ENCODE results near the gene PIN4. TPM values are rescaled to one million over a fixed set of nuclear protein-coding genes. Genes with fewer than 3 reads are reported as not detected.

Gene PIN4
- total and polyA plus RNA-seq, 2 of the 8 experiments (the other 6 are each of a cell fraction or from before 2014, with no cell fraction given): 4.8 to 9.4 TPM

DNA sequence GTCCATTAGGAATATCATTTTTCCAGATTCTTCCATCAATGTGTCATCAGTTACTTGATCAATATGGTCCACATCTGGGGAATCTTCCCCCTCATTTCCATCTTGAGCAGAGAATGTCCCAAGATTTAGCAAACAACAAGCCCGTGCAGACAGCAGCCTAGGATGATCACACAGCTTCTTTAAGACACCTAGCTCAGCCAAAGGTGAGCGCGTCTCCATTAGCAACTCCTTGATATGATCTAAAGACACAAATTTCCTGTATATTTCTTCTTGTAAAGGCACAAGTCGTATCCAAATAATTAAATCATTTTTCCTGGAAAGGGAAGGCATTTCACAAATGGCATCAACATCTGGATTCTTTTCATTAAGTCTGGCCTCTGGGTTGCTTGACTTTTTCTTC, 25.8 kb downstream of the PIN4 start (continued):
- TF ChIP-seq, protein P1, sequence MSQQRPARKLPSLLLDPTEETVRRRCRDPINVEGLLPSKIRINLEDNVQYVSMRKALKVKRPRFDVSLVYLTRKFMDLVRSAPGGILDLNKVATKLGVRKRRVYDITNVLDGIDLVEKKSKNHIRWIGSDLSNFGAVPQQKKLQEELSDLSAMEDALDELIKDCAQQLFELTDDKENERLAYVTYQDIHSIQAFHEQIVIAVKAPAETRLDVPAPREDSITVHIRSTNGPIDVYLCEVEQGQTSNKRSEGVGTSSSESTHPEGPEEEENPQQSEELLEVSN (IDR thresholded peaks at IDR 0.05): no peak
- no peak for TF ChIP-seq SUZ12 (IDR thresholded peaks at IDR 0.05; ENCODE audit: low read length)
- no peak for TF ChIP-seq SIN3A (conservative IDR thresholded peaks at IDR 0.05 in 1 of 2, IDR thresholded peaks at IDR 0.05 in 1 of 2; ENCODE audit: low read depth in 1 of 2, low read length in 2 of 2)
- TF ChIP-seq TBP (IDR thresholded peaks at IDR 0.05; ENCODE audit: low read depth, low read length): no peak
- TF ChIP-seq TAF7 (optimal IDR thresholded peaks at IDR 0.05; ENCODE audit: borderline replicate concordance, low read depth, low read length): no peak
- no peak for TF ChIP-seq POU5F1 (IDR thresholded peaks at IDR 0.05; ENCODE audit: low read depth, low read length)
- no peak for TF ChIP-seq KDM4A (IDR thresholded peaks at IDR 0.05; ENCODE audit: low read depth, low read length, severe bottlenecking)

Data from H1 (cell line).